ENCODE results near the gene TEKTIP1.
"Not testable (repeated sequence)": the region's sequence is repeated elsewhere in the genome, so short reads cannot be mapped to it uniquely, and the experiment has no call there.

TEKTIP1 gene

GRCh38 chr19:3578390-3578789 is 39.4 kb downstream of the TEKTIP1 start:
- DNase-seq (ENCODE audit: insufficient read length, low spot score) (no peak), FAIRE-seq (no peak)
- TF ChIP-seq POLR2A (IDR thresholded peaks at IDR 0.05; ENCODE audit: low read depth, low read length), result no peak

- no peak for TF ChIP-seq POLR2A (IDR thresholded peaks at IDR 0.05; ENCODE audit: low read depth, low read length)
- FAIRE-seq (peak; percentile 94), DNase-seq (ENCODE audit: insufficient read length, low spot score) (peak; percentile 94)
Observed at GRCh38 chr19:3580156-3580934, 41.4 kb downstream of the TEKTIP1 start.

GRCh38 chr19:3581792-3582191 is 42.8 kb downstream of the TEKTIP1 start:
- DNase-seq (ENCODE audit: insufficient read length, low spot score); FAIRE-seq: not testable (repeated sequence)

- not testable (repeated sequence) for FAIRE-seq; DNase-seq (ENCODE audit: insufficient read length, low spot score)
Observed at GRCh38 chr19:3584036-3584802, 45.2 kb downstream of the TEKTIP1 start.

- FAIRE-seq (no peak), DNase-seq (ENCODE audit: insufficient read length, low spot score) (no peak)
- TF ChIP-seq POLR2A (IDR thresholded peaks at IDR 0.05; ENCODE audit: low read depth, low read length), result no peak
Observed at GRCh38 chr19:3585301-3586126, 46.5 kb downstream of the TEKTIP1 start, which contains the start of gene GIPC3. Gene GIPC3, plus strand, starts transcription at chr19:3585478. Its CDS starts 120 bp downstream, at chr19:3585598.

GRCh38 chr19:3586127-3586626 is 47.2 kb downstream of the TEKTIP1 start:
- TF ChIP-seq POLR2A (IDR thresholded peaks at IDR 0.05; ENCODE audit: low read depth, low read length), result no peak
- DNase-seq (ENCODE audit: insufficient read length, low spot score) (no peak), FAIRE-seq (no peak)

- DNase-seq (ENCODE audit: insufficient read length, low spot score) (no peak), FAIRE-seq (no peak)
- no peak for TF ChIP-seq POLR2A (IDR thresholded peaks at IDR 0.05; ENCODE audit: low read depth, low read length)
Observed at GRCh38 chr19:3586707-3587346, 47.9 kb downstream of the TEKTIP1 start.

- TF ChIP-seq POLR2A (IDR thresholded peaks at IDR 0.05; ENCODE audit: low read depth, low read length), result no peak
- FAIRE-seq (no peak), DNase-seq (ENCODE audit: insufficient read length, low spot score) (no peak)
Observed at GRCh38 chr19:3589439-3589838, 50.5 kb downstream of the TEKTIP1 start.

GRCh38 chr19:3589949-3590348 is 51.0 kb downstream of the TEKTIP1 start:
- DNase-seq (ENCODE audit: insufficient read length, low spot score) (no peak), FAIRE-seq (no peak)
- no peak for TF ChIP-seq POLR2A (IDR thresholded peaks at IDR 0.05; ENCODE audit: low read depth, low read length)

GRCh38 chr19:3590991-3591659 is 52.2 kb downstream of the TEKTIP1 start:
- no peak for DNase-seq (ENCODE audit: insufficient read length, low spot score)
- no peak for FAIRE-seq
- no peak for TF ChIP-seq POLR2A (IDR thresholded peaks at IDR 0.05; ENCODE audit: low read depth, low read length)

GRCh38 chr19:3591876-3592613 is 53.1 kb downstream of the TEKTIP1 start:
- FAIRE-seq, result no peak
- TF ChIP-seq POLR2A (IDR thresholded peaks at IDR 0.05; ENCODE audit: low read depth, low read length), result no peak
- DNase-seq (ENCODE audit: insufficient read length, low spot score), result no peak

- TF ChIP-seq POLR2A (IDR thresholded peaks at IDR 0.05; ENCODE audit: low read depth, low read length), result no peak
- DNase-seq (ENCODE audit: insufficient read length, low spot score) (no peak), FAIRE-seq (no peak)
Observed at GRCh38 chr19:3593156-3593555, 54.2 kb downstream of the TEKTIP1 start.

Data from H54 (cell line).